H1 (cell line): ENCODE data around the gene KCNC1. TPM values are rescaled to one million over a fixed set of nuclear protein-coding genes. Genes with fewer than 3 reads are reported as not detected.

Source experiments
- CTCF ChIA-PET: fragments of 300-600 bp; sonication (Branson Sonifier 250); formaldehyde crosslinking; loops from one replicate; lab custom pipeline; 2021; ENCODE audit not compliant: partially characterized antibody; lab: Charles Lee
- POLR2A ChIA-PET: fragments of 300-600 bp; sonication (Branson Sonifier 250); formaldehyde crosslinking; loops from one replicate; lab custom pipeline; 2021; ENCODE audit warnings: inconsistent platforms; ENCODE audit not compliant: partially characterized antibody; lab: Charles Lee
- DNase-seq, 2 experiments: peaks; one replicate each; pipeline versions ENCODE4 v3.0.0 to v3.0.0-alpha.2; 2010 to 2022; ENCODE audit warnings: low spot score in 2 of 2, low read depth in 1 of 2, mixed read lengths in 1 of 2
- FAIRE-seq: peaks from 2 replicates; lab custom pipeline; 2011; peaks lifted over from hg19 to GRCh38; lab: Jason Lieb, UNC
- H2AFZ ChIP-seq: 2 replicates; pipeline ENCODE4 v1.8.1; 2012; ENCODE audit warnings: low read length, inconsistent platforms
- H2AK5ac ChIP-seq: 2 replicates; pipeline ENCODE4 v1.6.1; 2013; ENCODE audit warnings: low read depth, low read length
- H2BK120ac ChIP-seq: replicated peaks from 2 replicates; pipeline ENCODE3; 2013; ENCODE audit warnings: low read depth, low read length, inconsistent platforms
- H2BK12ac ChIP-seq: 2 replicates; pipeline ENCODE4 v1.6.1; 2013; ENCODE audit warnings: low read depth, low read length
- H2BK15ac ChIP-seq: 2 replicates; pipeline ENCODE4 v1.6.1; 2013; ENCODE audit warnings: low read length
- H2BK20ac ChIP-seq: 2 replicates; pipeline ENCODE4 v1.6.1; 2013; ENCODE audit warnings: low read length
- H2BK5ac ChIP-seq: 2 replicates; pipeline ENCODE4 v1.6.1; 2013; ENCODE audit warnings: low read depth, low read length
- H3K14ac ChIP-seq: 2 replicates; pipeline ENCODE4 v1.6.1; 2013; ENCODE audit warnings: inconsistent platforms; ENCODE audit not compliant: insufficient read length
- H3K18ac ChIP-seq: 2 replicates; pipeline ENCODE4 v1.6.1; 2013; ENCODE audit warnings: low read length; ENCODE audit errors: extremely low read depth
- H3K23ac ChIP-seq: 2 replicates; pipeline ENCODE4 v1.6.1; 2013; ENCODE audit warnings: inconsistent platforms; ENCODE audit not compliant: insufficient read length
- H3K23me2 ChIP-seq: 2 replicates; pipeline ENCODE4 v1.6.1; 2013; ENCODE audit warnings: low read depth, low read length
- H3K27ac ChIP-seq: 2 replicates; pipeline ENCODE4 v1.6.1; 2011; ENCODE audit warnings: low read depth, low read length, inconsistent platforms
- H3K27me3 ChIP-seq, 4 experiments: replicated peaks in 1 of 4; 1 replicate in 1 of 4; 2 replicates in 3 of 4; pipeline versions ENCODE4 v1.6.1 to v1.8.1; 2011 to 2013; ENCODE audit warnings: low read length in 3 of 4, mild to moderate bottlenecking in 3 of 4, inconsistent platforms in 2 of 4, mixed read lengths in 2 of 4, moderate library complexity in 1 of 4; ENCODE audit not compliant: control insufficient read depth in 3 of 4, insufficient read depth in 3 of 4; ENCODE audit errors: extremely low read depth in 1 of 4
- H3K36me3 ChIP-seq, 4 experiments: 2 replicates each; pipeline versions ENCODE4 v1.6.1 to v1.8.1; 2011 to 2013; ENCODE audit warnings: mild to moderate bottlenecking in 4 of 4, low read length in 3 of 4, moderate library complexity in 2 of 4, control low read depth in 1 of 4, inconsistent platforms in 1 of 4; ENCODE audit not compliant: insufficient read depth in 4 of 4, control insufficient read depth in 2 of 4
- H3K4ac ChIP-seq: replicated peaks from 2 replicates; pipeline ENCODE3; 2013; ENCODE audit warnings: low read length, low read depth, mixed read lengths, inconsistent platforms; ENCODE audit not compliant: insufficient read length
- H3K4me1 ChIP-seq, 4 experiments: replicated peaks in 1 of 4; 1 replicate in 1 of 4; 2 replicates in 3 of 4; pipeline versions ENCODE4 v1.6.1 to v1.8.1; 2011 to 2013; ENCODE audit warnings: low read length in 3 of 4, inconsistent platforms in 2 of 4, mixed read lengths in 1 of 4; ENCODE audit not compliant: insufficient read depth in 4 of 4, control insufficient read depth in 3 of 4
- H3K4me2 ChIP-seq, 2 experiments: 2 replicates each; pipeline versions ENCODE4 v1.6.1 to v1.8.1; 2011 to 2013; ENCODE audit warnings: low read depth in 2 of 2, low read length in 2 of 2, control low read depth in 1 of 2, inconsistent platforms in 1 of 2, mild to moderate bottlenecking in 1 of 2; ENCODE audit not compliant: insufficient read depth in 1 of 2
- H3K4me3 ChIP-seq, 4 experiments: fragments of 200-600, 300-600 bp in 1 of 4; sonication (generic), shearing (Covaris generic), sonication (Bioruptor Twin) in 1 of 4; 2 replicates each; pipeline versions ENCODE4 v1.5.1 to v1.8.1; 2011 to 2016; ENCODE audit warnings: low read length in 4 of 4, low read depth in 3 of 4, control low read depth in 2 of 4, inconsistent platforms in 2 of 4, mild to moderate bottlenecking in 2 of 4, mixed read lengths in 1 of 4, moderate library complexity in 1 of 4; ENCODE audit not compliant: insufficient read depth in 2 of 4; ENCODE audit errors: extremely low read depth in 1 of 4
- H3K56ac ChIP-seq: replicated peaks from 2 replicates; pipeline ENCODE3; 2013; ENCODE audit warnings: low read depth, mild to moderate bottlenecking, mixed read lengths, low read length, inconsistent platforms; ENCODE audit not compliant: insufficient read length
- H3K79me1 ChIP-seq: 2 replicates; pipeline ENCODE4 v1.6.1; 2013; ENCODE audit warnings: low read depth, low read length, control low read depth
- H3K79me2 ChIP-seq, 2 experiments: 2 replicates each; pipeline versions ENCODE4 v1.6.1 to v1.8.1; 2012 to 2013; ENCODE audit warnings: low read length in 2 of 2, mild to moderate bottlenecking in 2 of 2, inconsistent platforms in 1 of 2; ENCODE audit not compliant: insufficient read depth in 2 of 2, control insufficient read depth in 1 of 2
- H3K9ac ChIP-seq, 4 experiments: replicated peaks in 1 of 4; 1 replicate in 1 of 4; 2 replicates in 3 of 4; pipeline versions ENCODE4 v1.6.1 to v1.8.1; 2011 to 2013; ENCODE audit warnings: low read depth in 3 of 4, low read length in 3 of 4, control low read depth in 2 of 4, mild to moderate bottlenecking in 2 of 4, moderate library complexity in 2 of 4, inconsistent platforms in 1 of 4; ENCODE audit errors: extremely low read depth in 1 of 4
- H3K9me3 ChIP-seq, 2 experiments: 2 replicates each; pipeline versions ENCODE4 v1.6.1 to v1.8.1; 2012 to 2013; ENCODE audit warnings: mild to moderate bottlenecking in 2 of 2, moderate library complexity in 2 of 2, control low read depth in 1 of 2, inconsistent platforms in 1 of 2, low read depth in 1 of 2, low read length in 1 of 2, mixed read lengths in 1 of 2; ENCODE audit not compliant: insufficient read depth in 2 of 2
- H4K20me1 ChIP-seq, 2 experiments: replicated peaks in 1 of 2; 2 replicates each; pipeline versions ENCODE3 to v1.8.1; 2011 to 2013; ENCODE audit warnings: inconsistent platforms in 2 of 2, low read length in 2 of 2, mild to moderate bottlenecking in 1 of 2; ENCODE audit not compliant: insufficient read depth in 2 of 2, control insufficient read depth in 1 of 2
- H4K5ac ChIP-seq: 2 replicates; pipeline ENCODE4 v1.6.1; 2013; ENCODE audit warnings: low read length, low read depth, mixed read lengths, inconsistent platforms; ENCODE audit not compliant: insufficient read length
- H4K8ac ChIP-seq: 2 replicates; pipeline ENCODE4 v1.8.0; 2013; ENCODE audit warnings: mild to moderate bottlenecking, moderate library complexity, low read length, inconsistent platforms; ENCODE audit not compliant: insufficient read depth; ENCODE audit errors: extremely low read depth
- H4K91ac ChIP-seq: replicated peaks from 2 replicates; pipeline ENCODE3; 2013; ENCODE audit warnings: low read length, mixed read lengths, inconsistent platforms; ENCODE audit not compliant: insufficient read length
- SP4 ChIP-seq: IDR thresholded peaks from 2 replicates; pipeline ENCODE4 v1.6.1; 2012; ENCODE audit warnings: low read length, inconsistent platforms
- WGBS, 2 experiments: shearing (Covaris generic) in 1 of 2; methylation state at CpG; one replicate each; pipeline versions ENCODE4 v1.1.6 to v1.1.7; 2013 to 2015; ENCODE audit warnings: low lambda C conversion rate in 2 of 2, mixed read lengths in 2 of 2, inconsistent platforms in 1 of 2, low coverage in 1 of 2, missing lambda C conversion rate in 1 of 2; ENCODE audit not compliant: insufficient replicate concordance in 2 of 2, insufficient coverage in 1 of 2, insufficient read length in 1 of 2; ENCODE audit errors: extremely low coverage in 1 of 2, missing lambda C conversion rate in 1 of 2; 5-methylcytosine and 5-hydroxymethylcytosine counted together
- polyA plus RNA-seq, 7 experiments: library from polyadenylated mRNA; depleted of rRNA in 3 of 7; stranded (reverse) in 5 of 7; unstranded in 2 of 7; fragments of >200 nt in 5 of 7; fragments of 200-250 nt in 2 of 7; gene quantifications; 1 replicate in 5 of 7; 2 replicates in 1 of 7; 4 replicates in 1 of 7; pipeline versions ENCODE4 v1.2.1 to v1.2.3, GENCODE V29; 2011 to 2013; ENCODE audit warnings: missing spikeins in 2 of 7, mixed read lengths in 2 of 7
- total RNA-seq: library from RNA; stranded (reverse); fragmentation: NEBNext Ultra II Directional; extraction: Animal tissue kit (Norgen Biotek cat#: 25700); gene quantifications from 2 replicates; pipeline ENCODE4 v1.2.1, GENCODE V29; 2021

Gene KCNC1
- total and polyA plus RNA-seq, 2 of the 8 experiments (the other 6 are each of a cell fraction or from before 2014, with no cell fraction given), result 0.11 to 0.26 TPM

GRCh38 chr11:17702876-17703275, 31.7 kb upstream of the KCNC1 start:
- H3K14ac ChIP-seq, result no peak overlapping the region
- WGBS, 2 experiments, result 75% methylated on average over 5 of the region's 5 CpGs; no CpG with 5 or more reads in 1 of the 2 experiments
- no peaks in the 10 kb centered on the region for H3K79me1 ChIP-seq
- no peaks in the 10 kb centered on the region for H3K23me2 ChIP-seq
- H4K91ac ChIP-seq, result no peak overlapping the region
- DNase-seq (no peak), FAIRE-seq (no peak)
- H3K27me3 ChIP-seq, result peaks cover 0 to 3% (median 0%) of the 10 kb centered on the region in 4 experiments; a peak in 1 of 7 replicates
- no peak overlapping the region for H3K23ac ChIP-seq
- no peak overlapping the region for H3K4ac ChIP-seq
- no peak overlapping the region for H3K4me3 ChIP-seq
- H2BK120ac ChIP-seq, result no peak overlapping the region
- no peaks in the 10 kb centered on the region for H3K79me2 ChIP-seq
- no peak overlapping the region for H2AK5ac ChIP-seq
- H2AFZ ChIP-seq, result no peak overlapping the region
- H3K56ac ChIP-seq, result no peak overlapping the region
- no peak overlapping the region for H2BK5ac ChIP-seq
- H4K20me1 ChIP-seq, result no peaks in the 10 kb centered on the region
- no peak overlapping the region for H2BK15ac ChIP-seq
- H3K4me2 ChIP-seq, result no peak overlapping the region
- no peaks in the 10 kb centered on the region; a peak in 1 of 8 replicates for H3K36me3 ChIP-seq
- POLR2A ChIA-PET, result no interaction called here
- H2BK12ac ChIP-seq, result no peak overlapping the region
- no peak overlapping the region for H4K5ac ChIP-seq
- peaks cover 5 to 7% of the 10 kb centered on the region in 2 experiments; a peak in 3 of 4 replicates for H3K9me3 ChIP-seq
- CTCF ChIA-PET, result interaction anchor here (1.1 to 1.9 kb wide), 4 partner anchors 10 to 69 kb away, joined by 3 to 11 read pairs (median 6); no protein-coding TSS in a partner anchor
- H3K4me1 ChIP-seq, result no peaks in the 10 kb centered on the region; a peak in 1 of 7 replicates
- no peak overlapping the region for H4K8ac ChIP-seq
- no peak overlapping the region for H3K18ac ChIP-seq
- TF ChIP-seq SP4, result no peak
- no peak overlapping the region for H2BK20ac ChIP-seq
- H3K9ac ChIP-seq, result no peak overlapping the region
- no peak overlapping the region for H3K27ac ChIP-seq
